CD4-positive, alpha-beta T cell treated with Interleukin-21 for 1 hour (primary cell): ENCODE results near the gene GGTLC2.
"Not testable (repeated sequence)": the region's sequence is repeated elsewhere in the genome, so short reads cannot be mapped to it uniquely, and the experiment has no call there.

Source experiments
- DNase-seq: peaks from one replicate; pipeline ENCODE4 v3.0.0-alpha.2; 2020

The GGTLC2 gene

GRCh38 chr22:22644314-22644713, at the start of gene GGTLC2:
TSS of gene GGTLC2 (plus strand) at chr22:22644614. CDS start at chr22:22646346, 1,732 bp downstream.
- not testable (repeated sequence) for DNase-seq

GRCh38 chr22:22595001-22595835, 49.2 kb upstream of the GGTLC2 start:
- DNase-seq, result no peak

GRCh38 chr22:22598144-22598543, 46.3 kb upstream of the GGTLC2 start:
- DNase-seq, result no peak

GRCh38 chr22:22599248-22599647, 45.2 kb upstream of the GGTLC2 start:
- no peak for DNase-seq

GRCh38 chr22:22600531-22601261, 43.7 kb upstream of the GGTLC2 start:
- DNase-seq, result no peak

- DNase-seq, result no peak
Measured at GRCh38 chr22:22603470-22603947, 40.9 kb upstream of the GGTLC2 start.

- DNase-seq, result no peak
Measured at GRCh38 chr22:22604326-22605073, 39.9 kb upstream of the GGTLC2 start.

- DNase-seq, result no peak
Measured at GRCh38 chr22:22605074-22605404, 39.4 kb upstream of the GGTLC2 start.

GRCh38 chr22:22608022-22608421, 36.4 kb upstream of the GGTLC2 start:
- not testable (repeated sequence) for DNase-seq

GRCh38 chr22:22609291-22609690, 35.1 kb upstream of the GGTLC2 start:
- DNase-seq, result no peak

GRCh38 chr22:22612516-22612915, 31.9 kb upstream of the GGTLC2 start:
- no peak for DNase-seq

GRCh38 chr22:22614065-22614464, 30.3 kb upstream of the GGTLC2 start:
- DNase-seq, result no peak

GRCh38 chr22:22616636-22617035, 27.8 kb upstream of the GGTLC2 start:
- no peak for DNase-seq

GRCh38 chr22:22618448-22618847, 26.0 kb upstream of the GGTLC2 start:
- no peak for DNase-seq

GRCh38 chr22:22618923-22619322, 25.5 kb upstream of the GGTLC2 start:
- no peak for DNase-seq

- DNase-seq, result no peak
Measured at GRCh38 chr22:22619765-22620414, 24.5 kb upstream of the GGTLC2 start.

GRCh38 chr22:22628546-22629495, 15.6 kb upstream of the GGTLC2 start:
- DNase-seq, result not testable (repeated sequence)

- DNase-seq, result not testable (repeated sequence)
Measured at GRCh38 chr22:22631223-22631652, 13.2 kb upstream of the GGTLC2 start.

GRCh38 chr22:22632226-22632625, 12.2 kb upstream of the GGTLC2 start:
- DNase-seq, result not testable (repeated sequence)

- DNase-seq, result not testable (repeated sequence)
Measured at GRCh38 chr22:22633533-22633932, 10.9 kb upstream of the GGTLC2 start.

- DNase-seq, result not testable (repeated sequence)
Measured at GRCh38 chr22:22636260-22636659, 8.2 kb upstream of the GGTLC2 start.
